SK-N-SH (cell line): ENCODE measurements around the gene TAMALIN. TPM values are rescaled to one million over a fixed set of nuclear protein-coding genes. Genes with fewer than 3 reads are reported as not detected.
A peak's percentile ranks its signal among the peaks of the same experiment; 100 is the strongest.

Source experiments
- CTCF ChIA-PET: fragments of 300-600, 350-600 bp; formaldehyde crosslinking; extraction: SDS; loops from one replicate; lab custom pipeline; 2021; lab: Yijun Ruan, JAX
- POLR2A ChIA-PET: fragments of 350-600 bp; sonication (Branson Sonifier 250); formaldehyde crosslinking; extraction: SDS; loops from one replicate; lab custom pipeline; 2020; ENCODE audit warnings: antibody characterized with exemption, inconsistent platforms; lab: Yijun Ruan, JAX
- DNase-seq: peaks from one replicate; pipeline ENCODE4 v3.0.0; 2012
- H2AFZ ChIP-seq: fragments of 200-600 bp; sonication (generic); 2 replicates; pipeline ENCODE4 v1.8.1; 2016; ENCODE audit warnings: antibody characterized with exemption, mild to moderate bottlenecking, low read depth
- H3F3A ChIP-seq: fragments of 200-600 bp; sonication (generic); replicated peaks from 2 replicates; pipeline ENCODE3; 2016; ENCODE audit warnings: antibody characterized with exemption, mild to moderate bottlenecking; ENCODE audit not compliant: insufficient read depth
- H3K27ac ChIP-seq, 2 experiments: fragments of 200-500 bp in 1 of 2; fragments of 200-600 bp in 1 of 2; sonication (Bioruptor generic) in 1 of 2; sonication (generic), shearing (Covaris generic) in 1 of 2; 2 replicates each; pipeline versions ENCODE4 v1.5.1 to v1.6.1; 2014 to 2016; ENCODE audit warnings: low read depth in 2 of 2, inconsistent platforms in 1 of 2, low read length in 1 of 2, mild to moderate bottlenecking in 1 of 2, mixed read lengths in 1 of 2
- H3K27me3 ChIP-seq: fragments of 200-600 bp; sonication (generic), shearing (Covaris generic); 2 replicates; pipeline ENCODE4 v1.6.1; 2016; ENCODE audit warnings: mixed run types; ENCODE audit not compliant: insufficient read depth
- H3K36me3 ChIP-seq, 2 experiments: fragments of 200-500 bp in 1 of 2; fragments of 200-600 bp in 1 of 2; sonication (Bioruptor generic) in 1 of 2; sonication (generic) in 1 of 2; replicated peaks in 1 of 2; 2 replicates each; pipeline versions ENCODE3 to v1.5.1; 2014 to 2016; ENCODE audit warnings: low read length in 1 of 2, mild to moderate bottlenecking in 1 of 2; ENCODE audit not compliant: insufficient read depth in 2 of 2, control insufficient read depth in 1 of 2
- H3K4me1 ChIP-seq, 2 experiments: fragments of 200-500 bp in 1 of 2; fragments of 200-600 bp in 1 of 2; sonication (Bioruptor generic) in 1 of 2; sonication (generic), shearing (Covaris generic) in 1 of 2; 2 replicates each; pipeline versions ENCODE4 v1.5.1 to v1.6.1; 2014 to 2016; ENCODE audit warnings: low read depth in 1 of 2, low read length in 1 of 2, mixed run types in 1 of 2; ENCODE audit not compliant: insufficient read depth in 2 of 2, control insufficient read depth in 1 of 2
- H3K4me2 ChIP-seq: fragments of 200-600 bp; sonication (generic), shearing (Covaris generic); 2 replicates; pipeline ENCODE4 v1.6.1; 2017; ENCODE audit warnings: mixed run types
- H3K4me3 ChIP-seq, 2 experiments: fragments of 200-500 bp in 1 of 2; fragments of 200-600 bp in 1 of 2; sonication (Bioruptor generic) in 1 of 2; sonication (generic), shearing (Covaris generic) in 1 of 2; 2 replicates each; pipeline versions ENCODE4 v1.5.1 to v1.8.1; 2014 to 2016; ENCODE audit warnings: low read depth in 2 of 2, inconsistent platforms in 1 of 2, low read length in 1 of 2, mild to moderate bottlenecking in 1 of 2, mixed read lengths in 1 of 2, moderate library complexity in 1 of 2
- H3K79me2 ChIP-seq: fragments of 200-600 bp; sonication (generic); 2 replicates; pipeline ENCODE4 v1.8.1; 2017; ENCODE audit warnings: mild to moderate bottlenecking; ENCODE audit not compliant: insufficient read depth
- H3K9ac ChIP-seq: fragments of 200-600 bp; sonication (generic); 2 replicates; pipeline ENCODE4 v1.6.1; 2017; ENCODE audit warnings: mixed run types
- H3K9me2 ChIP-seq: fragments of 200-600 bp; sonication (generic); 2 replicates; pipeline ENCODE4 v1.6.1; 2017; ENCODE audit warnings: mixed run types
- H3K9me3 ChIP-seq: fragments of 200-600 bp; sonication (generic); 2 replicates; pipeline ENCODE4 v1.6.1; 2017; ENCODE audit warnings: mixed run types, mild to moderate bottlenecking, moderate library complexity
- H4K20me1 ChIP-seq: fragments of 200-600 bp; sonication (generic); 2 replicates; pipeline ENCODE4 v1.6.1; 2017; ENCODE audit warnings: mild to moderate bottlenecking, mixed run types; ENCODE audit not compliant: insufficient read depth
- ELF1 ChIP-seq: IDR thresholded peaks from 2 replicates; pipeline ENCODE4 v1.4.0; 2012
- EP300 ChIP-seq, 2 experiments: IDR thresholded peaks; 2 replicates each; pipeline versions ENCODE4 v1.4.0 to v1.6.1; 2012; ENCODE audit warnings: borderline replicate concordance in 1 of 2, low read depth in 1 of 2, low read length in 1 of 2
- EZH2phosphoT487 ChIP-seq: fragments of 200-600 bp; sonication (generic); IDR thresholded peaks from 2 replicates; pipeline ENCODE4 v1.6.1; 2017; ENCODE audit warnings: low read depth, mixed run types, mild to moderate bottlenecking, antibody characterized with exemption, moderate library complexity, borderline replicate concordance
- FOSL2 ChIP-seq: IDR thresholded peaks from 2 replicates; pipeline ENCODE4 v1.4.0; 2012; ENCODE audit warnings: low read depth, mild to moderate bottlenecking, moderate library complexity, borderline replicate concordance
- FOXJ3 ChIP-seq: sonication (generic); formaldehyde crosslinking; IDR thresholded peaks from 2 replicates; pipeline ENCODE4 v1.5.1; 2020; ENCODE audit warnings: mild to moderate bottlenecking, missing genetic modification reagents
- GABPA ChIP-seq: IDR thresholded peaks from 2 replicates; pipeline ENCODE4 v1.4.0; 2012; ENCODE audit warnings: low read depth, mild to moderate bottlenecking
- GATA2 ChIP-seq: sonication (generic); formaldehyde crosslinking; IDR thresholded peaks from 2 replicates; pipeline ENCODE4 v1.5.0; 2020; ENCODE audit warnings: mild to moderate bottlenecking, missing genetic modification reagents
- MAX ChIP-seq: IDR thresholded peaks from 2 replicates; pipeline ENCODE4 v1.4.0; 2012; ENCODE audit warnings: low read depth
- MEF2A ChIP-seq: IDR thresholded peaks from 2 replicates; pipeline ENCODE4 v1.4.0; 2012; ENCODE audit warnings: low read depth, borderline replicate concordance
- MXI1 ChIP-seq: IDR thresholded peaks from 2 replicates; pipeline ENCODE4 v1.6.1; 2012; ENCODE audit warnings: mild to moderate bottlenecking, low read depth, low read length, improper control_type of control experiment
- NFIC ChIP-seq: IDR thresholded peaks from 2 replicates; pipeline ENCODE4 v1.4.0; 2012; ENCODE audit warnings: borderline replicate concordance
- PBX3 ChIP-seq: IDR thresholded peaks from 2 replicates; pipeline ENCODE4; 2012
- POLR2AphosphoS5 ChIP-seq: IDR thresholded peaks from 2 replicates; pipeline ENCODE4 v1.6.1; 2012; ENCODE audit warnings: low read depth, low read length
- RAD21 ChIP-seq: IDR thresholded peaks from 2 replicates; pipeline ENCODE4 v1.6.1; 2012; ENCODE audit warnings: mild to moderate bottlenecking, low read length
- RCOR1 ChIP-seq: fragments of 150-350 bp; IDR thresholded peaks from 2 replicates; pipeline ENCODE4 v1.6.1; 2017; ENCODE audit warnings: antibody characterized with exemption, low read length
- RFX5 ChIP-seq: IDR thresholded peaks from 2 replicates; pipeline ENCODE4 v1.6.1; 2012; ENCODE audit warnings: mild to moderate bottlenecking, improper control_type of control experiment, low read length
- SMC3 ChIP-seq: IDR thresholded peaks from 2 replicates; pipeline ENCODE4 v1.6.1; 2012; ENCODE audit warnings: low read depth, low read length, improper control_type of control experiment
- TAF1 ChIP-seq: IDR thresholded peaks from 2 replicates; pipeline ENCODE4 v1.6.1; 2012; ENCODE audit warnings: low read depth, mild to moderate bottlenecking, low read length, moderate library complexity, borderline replicate concordance
- TCF12 ChIP-seq: IDR thresholded peaks from 2 replicates; pipeline ENCODE4 v1.4.0; 2012
- TEAD4 ChIP-seq: IDR thresholded peaks from 2 replicates; pipeline ENCODE4 v1.4.0; 2012; ENCODE audit warnings: mild to moderate bottlenecking, borderline replicate concordance; ENCODE audit not compliant: insufficient read depth
- USF2 ChIP-seq: fragments of 150-350 bp; IDR thresholded peaks from 2 replicates; pipeline ENCODE4 v1.6.1; 2017; ENCODE audit warnings: antibody characterized with exemption, low read length, low read depth, borderline replicate concordance
- YY1 ChIP-seq: IDR thresholded peaks from 2 replicates; pipeline ENCODE4 v1.4.0; 2012; ENCODE audit warnings: low read depth, mild to moderate bottlenecking
- WGBS: methylation state at CpG from one replicate; pipeline ENCODE4 v1.1.6; 2017; ENCODE audit warnings: low lambda C conversion rate; 5-methylcytosine and 5-hydroxymethylcytosine counted together
- polyA plus RNA-seq, 3 experiments: library from polyadenylated mRNA; depleted of rRNA; stranded (reverse); fragments of >200 nt; gene quantifications; 2 replicates each; pipeline ENCODE4 v1.2.3, GENCODE V29; 2012
- TF ChIP-seq, protein P1 (sequence below): IDR thresholded peaks from 2 replicates; pipeline ENCODE4 v1.6.1; 2012; ENCODE audit warnings: mild to moderate bottlenecking, low read depth, low read length, moderate library complexity
- TF ChIP-seq, protein P2 (sequence below): IDR thresholded peaks from 2 replicates; pipeline ENCODE4 v1.4.0; 2012; ENCODE audit warnings: low read depth, borderline replicate concordance

TAMALIN gene
- polyA plus RNA-seq, 1 of the 3 experiments (the other 2 are of a cell fraction), result 2.4 TPM

- Histone ChIP-seq H3K27ac (peak overlapping the region; percentile 82 to 94), H3K79me2 (peaks cover 7% of the 10 kb centered on the region), H3K4me3 (peak overlapping the region; percentile 46 to 53), H3K36me3 (no peaks in the 10 kb centered on the region), H3K9ac (peak overlapping the region; percentile 45), H3F3A (peaks cover 13% of the 10 kb centered on the region), H4K20me1 (no peaks in the 10 kb centered on the region), H3K9me3 (no peaks in the 10 kb centered on the region), H3K27me3 (no peaks in the 10 kb centered on the region), H3K9me2 (no peaks in the 10 kb centered on the region), H3K4me2 (peak overlapping the region; percentile 69), H3K4me1 (peaks cover 0 to 27% of the 10 kb centered on the region in 2 experiments; a peak in 2 of 4 replicates), H2AFZ (peak overlapping the region; percentile 66; the same call in 1 of the 2 replicates)
- CTCF ChIA-PET, result interaction anchor here (0.9 to 30.2 kb wide), 7 partner anchors 8 to 88 kb away, joined by 3 to 949 read pairs (median 8); partner anchors contain the start of genes ATG101, NR4A1 and SMIM41
- 19% methylated on average over 17 of the region's 48 CpGs for WGBS
- DNase-seq, result peak; percentile 96
- POLR2A ChIA-PET, result interaction anchor here (0.7 to 1.4 kb wide), 10 partner anchors 10 to 1347 kb away, joined by 3 to 10 read pairs (median 3); partner anchors contain the start of genes ATG101 and SP1
- no peak for TF ChIP-seq EZH2phosphoT487
- TF ChIP-seq, protein P1, sequence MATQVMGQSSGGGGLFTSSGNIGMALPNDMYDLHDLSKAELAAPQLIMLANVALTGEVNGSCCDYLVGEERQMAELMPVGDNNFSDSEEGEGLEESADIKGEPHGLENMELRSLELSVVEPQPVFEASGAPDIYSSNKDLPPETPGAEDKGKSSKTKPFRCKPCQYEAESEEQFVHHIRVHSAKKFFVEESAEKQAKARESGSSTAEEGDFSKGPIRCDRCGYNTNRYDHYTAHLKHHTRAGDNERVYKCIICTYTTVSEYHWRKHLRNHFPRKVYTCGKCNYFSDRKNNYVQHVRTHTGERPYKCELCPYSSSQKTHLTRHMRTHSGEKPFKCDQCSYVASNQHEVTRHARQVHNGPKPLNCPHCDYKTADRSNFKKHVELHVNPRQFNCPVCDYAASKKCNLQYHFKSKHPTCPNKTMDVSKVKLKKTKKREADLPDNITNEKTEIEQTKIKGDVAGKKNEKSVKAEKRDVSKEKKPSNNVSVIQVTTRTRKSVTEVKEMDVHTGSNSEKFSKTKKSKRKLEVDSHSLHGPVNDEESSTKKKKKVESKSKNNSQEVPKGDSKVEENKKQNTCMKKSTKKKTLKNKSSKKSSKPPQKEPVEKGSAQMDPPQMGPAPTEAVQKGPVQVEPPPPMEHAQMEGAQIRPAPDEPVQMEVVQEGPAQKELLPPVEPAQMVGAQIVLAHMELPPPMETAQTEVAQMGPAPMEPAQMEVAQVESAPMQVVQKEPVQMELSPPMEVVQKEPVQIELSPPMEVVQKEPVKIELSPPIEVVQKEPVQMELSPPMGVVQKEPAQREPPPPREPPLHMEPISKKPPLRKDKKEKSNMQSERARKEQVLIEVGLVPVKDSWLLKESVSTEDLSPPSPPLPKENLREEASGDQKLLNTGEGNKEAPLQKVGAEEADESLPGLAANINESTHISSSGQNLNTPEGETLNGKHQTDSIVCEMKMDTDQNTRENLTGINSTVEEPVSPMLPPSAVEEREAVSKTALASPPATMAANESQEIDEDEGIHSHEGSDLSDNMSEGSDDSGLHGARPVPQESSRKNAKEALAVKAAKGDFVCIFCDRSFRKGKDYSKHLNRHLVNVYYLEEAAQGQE, result no peak
- no peak for TF ChIP-seq RAD21
- TF ChIP-seq GABPA, result no peak; the same call in 1 of the 2 replicates
- TF ChIP-seq POLR2AphosphoS5, result no peak
- no peak for TF ChIP-seq MXI1
- no peak for TF ChIP-seq NFIC
- no peak for TF ChIP-seq TAF1
- TF ChIP-seq YY1, result no peak
- no peak for TF ChIP-seq SMC3
- TF ChIP-seq FOSL2, result no peak
- TF ChIP-seq USF2, result no peak
- TF ChIP-seq GATA2 (CRISPR knock-in tag), result no peak
- peak; percentile 8; the same call in 1 of the 2 replicates for TF ChIP-seq MEF2A
- TF ChIP-seq PBX3, result no peak
- no peak for TF ChIP-seq ELF1
- TF ChIP-seq, protein P2, sequence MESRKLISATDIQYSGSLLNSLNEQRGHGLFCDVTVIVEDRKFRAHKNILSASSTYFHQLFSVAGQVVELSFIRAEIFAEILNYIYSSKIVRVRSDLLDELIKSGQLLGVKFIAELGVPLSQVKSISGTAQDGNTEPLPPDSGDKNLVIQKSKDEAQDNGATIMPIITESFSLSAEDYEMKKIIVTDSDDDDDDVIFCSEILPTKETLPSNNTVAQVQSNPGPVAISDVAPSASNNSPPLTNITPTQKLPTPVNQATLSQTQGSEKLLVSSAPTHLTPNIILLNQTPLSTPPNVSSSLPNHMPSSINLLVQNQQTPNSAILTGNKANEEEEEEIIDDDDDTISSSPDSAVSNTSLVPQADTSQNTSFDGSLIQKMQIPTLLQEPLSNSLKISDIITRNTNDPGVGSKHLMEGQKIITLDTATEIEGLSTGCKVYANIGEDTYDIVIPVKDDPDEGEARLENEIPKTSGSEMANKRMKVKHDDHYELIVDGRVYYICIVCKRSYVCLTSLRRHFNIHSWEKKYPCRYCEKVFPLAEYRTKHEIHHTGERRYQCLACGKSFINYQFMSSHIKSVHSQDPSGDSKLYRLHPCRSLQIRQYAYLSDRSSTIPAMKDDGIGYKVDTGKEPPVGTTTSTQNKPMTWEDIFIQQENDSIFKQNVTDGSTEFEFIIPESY, result no peak
- TF ChIP-seq RCOR1, result no peak
- 0 out of 2 replicates have a peak, but pooled peaks have one; percentile 3 for TF ChIP-seq MAX
- 0 out of 2 replicates have a peak, but pooled peaks have one; percentile 16 for TF ChIP-seq TCF12
- no peak for TF ChIP-seq FOXJ3 (CRISPR knock-in tag)
- TF ChIP-seq TEAD4, result no peak
- peak; percentile 65; the same call in 1 of the 2 replicates for TF ChIP-seq RFX5
- no peak for TF ChIP-seq EP300 (IDR thresholded peaks at IDR 0.05; ENCODE audit: borderline replicate concordance in 1 of 2, low read depth in 1 of 2, low read length in 1 of 2)
Observed at GRCh38 chr12:52032804-52033445, 26.2 kb downstream of the TAMALIN start.
